Breast epithelium (tissue), 4 donors: ENCODE data around the gene COQ9. TPM values are rescaled to one million over a fixed set of nuclear protein-coding genes. Genes with fewer than 3 reads are reported as not detected.
"Not testable (repeated sequence)": the region's sequence is repeated elsewhere in the genome, so short reads cannot be mapped to it uniquely, and the experiment has no call there.

ENCODE experiments used
- DNase-seq, 2 donors: peaks; one replicate each; pipeline ENCODE4 v3.0.0-alpha.2; 2019; ENCODE audit warnings: low spot score in 2 of 2
- H3K27ac ChIP-seq, 2 donors: fragments of 200-600 bp; sonication (generic) in 1 of 2; one replicate each; pipeline ENCODE4 v1.5.1; 2016 to 2019; ENCODE audit warnings: mild to moderate bottlenecking in 1 of 2
- H3K27me3 ChIP-seq, 2 donors: fragments of 200-600 bp; sonication (generic) in 1 of 2; one replicate each; pipeline versions ENCODE4 v1.5.1 to v1.6.0; 2017 to 2019; ENCODE audit warnings: control low read depth in 1 of 2, mild to moderate bottlenecking in 1 of 2
- H3K36me3 ChIP-seq: fragments of 200-600 bp; one replicate; pipeline ENCODE4 v1.5.1; 2019
- H3K4me1 ChIP-seq, 2 donors: fragments of 200-600 bp; sonication (generic); one replicate each; pipeline ENCODE4 v1.5.1; 2016 to 2019; ENCODE audit warnings: control low read depth in 1 of 2
- H3K4me3 ChIP-seq, 3 donors: fragments of 200-600 bp; sonication (generic); 1 replicate in 2 of 3; 2 replicates in 1 of 3; pipeline ENCODE4 v1.5.1; 2016 to 2019; ENCODE audit warnings: mild to moderate bottlenecking in 3 of 3, moderate library complexity in 2 of 3
- H3K9me3 ChIP-seq, 2 donors: fragments of 200-600 bp; sonication (generic) in 1 of 2; one replicate each; pipeline ENCODE4 v1.5.1; 2016 to 2019; ENCODE audit warnings: control low read depth in 1 of 2
- CTCF ChIP-seq, 3 donors: fragments of 450-650 bp; IDR thresholded peaks; one replicate each; pipeline ENCODE4 v1.5.1; 2016 to 2017; ENCODE audit warnings: antibody characterized with exemption in 3 of 3, mild to moderate bottlenecking in 3 of 3, moderate library complexity in 3 of 3
- POLR2A ChIP-seq: fragments of 450-650 bp; IDR thresholded peaks from one replicate; pipeline ENCODE4 v1.6.1; 2016; ENCODE audit warnings: antibody characterized with exemption, mild to moderate bottlenecking, moderate library complexity
- POLR2AphosphoS5 ChIP-seq, 3 donors: sonication (generic); formaldehyde crosslinking; IDR thresholded peaks; one replicate each; pipeline ENCODE4 v1.6.1; 2017; ENCODE audit warnings: antibody characterized with exemption in 3 of 3
- intact Hi-C: fragments of 100-400 bp; cut with DNase I; formaldehyde crosslinking; loops from one replicate; pipeline ENCODE4 v1.15.1; 2023; ENCODE audit warnings: low total_unique reads
- total RNA-seq, 3 donors: library from RNA; depleted of rRNA; stranded (reverse); fragments of >200 nt; gene quantifications; one replicate each; pipeline ENCODE4 v1.1.0, GENCODE V29; 2016

COQ9 gene
- total RNA-seq, result 10 to 100 TPM; 36.0 to 42.6 (median 40.7) TPM

GRCh38 chr16:57447186-57447962 lies at the start of gene COQ9, which contains the start of gene CIAPIN1:
Gene COQ9 (plus strand): TSS chr16:57447479. CDS start chr16:57447506, 27 bp downstream.
Gene CIAPIN1 (minus strand): TSS chr16:57447385. CDS start chr16:57440928, 6,457 bp downstream.
- H3K9me3 ChIP-seq, result no peaks in the 10 kb centered on the region
- no peaks in the 10 kb centered on the region for H3K36me3 ChIP-seq
- intact Hi-C loops, result no loop called here
- H3K4me3 ChIP-seq, result peak within 1 kb of the TSS; percentile 70 to 99 (median 92)
- peak within 1 kb of the TSS; percentile 83 to 93 for H3K27ac ChIP-seq
- TF ChIP-seq POLR2A, result peak; percentile 86
- peak; percentile 79 to 91 (median 84) for TF ChIP-seq POLR2AphosphoS5 (IDR thresholded peaks at IDR 0.05)
- no peak for TF ChIP-seq CTCF (IDR thresholded peaks at IDR 0.05)
- H3K4me1 ChIP-seq, result peaks cover 0 to 5% of the 10 kb centered on the region in 2 donors
- DNase-seq, result peak; percentile 93 to 94
- no peaks in the 10 kb centered on the region for H3K27me3 ChIP-seq

GRCh38 chr16:57397493-57397892 lies 49.8 kb upstream of the COQ9 start:
- H3K36me3 ChIP-seq, DNase-seq, intact Hi-C loops, H3K9me3 ChIP-seq, H3K4me3 ChIP-seq, H3K27ac ChIP-seq, H3K27me3 ChIP-seq, H3K4me1 ChIP-seq: not testable (repeated sequence)

- H3K4me1 ChIP-seq, result no peaks in the 10 kb centered on the region
Observed at GRCh38 chr16:57401943-57402640, 45.2 kb upstream of the COQ9 start.

GRCh38 chr16:57403965-57404817 lies 43.1 kb upstream of the COQ9 start, which contains the start of gene CCL17:
Gene CCL17 (plus strand): TSS chr16:57404767. CDS start chr16:57413933, 9,166 bp downstream.
- Histone ChIP-seq H3K27ac (no peak within 1 kb of the TSS), H3K4me3 (no peak within 1 kb of the TSS), H3K4me1 (no peaks in the 10 kb centered on the region), H3K9me3 (no peaks in the 10 kb centered on the region), H3K36me3 (no peaks in the 10 kb centered on the region), H3K27me3 (no peaks in the 10 kb centered on the region)
- DNase-seq, result no peak
- no peak for TF ChIP-seq CTCF (IDR thresholded peaks at IDR 0.05)
- no peak for TF ChIP-seq POLR2A
- no peak for TF ChIP-seq POLR2AphosphoS5 (IDR thresholded peaks at IDR 0.05)
- intact Hi-C loops, result no loop called here

More at GRCh38 chr16:57401943-57402640, 45.2 kb upstream of the COQ9 start:
- H3K36me3 ChIP-seq, result no peaks in the 10 kb centered on the region
- TF ChIP-seq CTCF (IDR thresholded peaks at IDR 0.05) (no peak), POLR2AphosphoS5 (IDR thresholded peaks at IDR 0.05) (no peak), POLR2A (no peak)
- intact Hi-C loops, result no loop called here
- H3K27me3 ChIP-seq, result no peaks in the 10 kb centered on the region
- no peak for DNase-seq
- no peak overlapping the region for H3K4me3 ChIP-seq
- no peaks in the 10 kb centered on the region for H3K9me3 ChIP-seq
- no peak overlapping the region for H3K27ac ChIP-seq

GRCh38 chr16:57405097-57405496 lies 42.2 kb upstream of the COQ9 start:
- Histone ChIP-seq H3K9me3 (no peaks in the 10 kb centered on the region), H3K27me3 (no peaks in the 10 kb centered on the region), H3K36me3 (no peaks in the 10 kb centered on the region), H3K4me1 (no peaks in the 10 kb centered on the region), H3K27ac (no peak overlapping the region), H3K4me3 (no peak overlapping the region)
- TF ChIP-seq CTCF (IDR thresholded peaks at IDR 0.05) (no peak), POLR2AphosphoS5 (IDR thresholded peaks at IDR 0.05) (no peak), POLR2A (no peak)
- intact Hi-C loops, result no loop called here
- no peak for DNase-seq
